Stimulated activated CD8-positive, alpha-beta memory T cell treated with anti-CD3 and anti-CD28 coated beads, Interleukin-15, amount 100 ng/mL, for 24 hours (primary cell): ENCODE measurements around the gene SORL1.

Experiments
- DNase-seq: peaks from one replicate; pipeline ENCODE4 v3.0.0-alpha.2; 2020; ENCODE audit warnings: low read depth

SORL1 gene

DNA sequence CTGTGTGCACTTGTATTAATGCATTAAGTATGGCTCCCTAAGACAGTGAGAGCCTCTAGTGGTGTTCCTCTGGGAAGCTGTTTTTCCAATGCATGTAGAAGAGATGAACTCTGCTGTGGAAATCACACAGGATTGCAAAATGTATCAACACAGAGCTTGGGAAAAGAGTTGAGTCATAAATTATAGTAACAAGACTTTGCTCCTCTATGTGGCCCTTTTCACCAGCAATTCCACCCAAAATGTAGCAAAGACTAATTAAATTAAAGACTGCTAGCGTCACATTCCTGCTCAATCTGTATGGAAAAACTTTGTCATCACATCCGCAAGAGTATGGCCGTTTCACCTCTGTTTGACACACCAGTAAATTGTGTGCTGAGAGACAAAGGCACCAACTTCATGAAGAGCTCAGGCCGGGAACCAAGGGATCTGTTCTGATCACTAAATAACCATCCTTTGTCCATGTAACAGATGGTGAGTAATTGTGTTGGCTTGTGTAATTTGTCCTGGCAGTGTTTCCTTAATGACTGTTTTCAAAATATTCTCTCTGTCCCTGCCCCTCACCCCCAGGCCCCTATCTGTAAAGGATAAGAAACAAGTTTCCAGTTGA lies 209.9 kb downstream of the SORL1 start:
- no peak for DNase-seq

DNA sequence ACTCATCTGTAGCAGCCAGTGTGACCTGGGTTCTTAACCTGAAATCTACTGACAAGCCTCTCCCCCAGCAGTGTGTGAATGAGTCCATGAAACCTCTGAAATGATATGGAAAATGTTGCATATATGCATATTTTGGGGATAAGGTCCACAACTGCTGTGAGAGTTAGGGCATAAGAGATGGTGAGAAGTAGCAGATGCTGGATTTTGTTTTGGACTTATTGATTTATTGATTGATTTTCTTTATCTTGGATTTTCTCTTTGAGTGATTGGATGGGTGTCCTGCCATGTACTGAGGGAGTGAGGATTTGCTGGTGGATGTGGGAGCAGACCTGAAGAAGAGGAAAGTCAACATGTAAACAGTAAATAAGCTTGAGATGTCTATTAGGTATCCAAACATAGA lies 212.0 kb downstream of the SORL1 start:
- no peak for DNase-seq

DNA sequence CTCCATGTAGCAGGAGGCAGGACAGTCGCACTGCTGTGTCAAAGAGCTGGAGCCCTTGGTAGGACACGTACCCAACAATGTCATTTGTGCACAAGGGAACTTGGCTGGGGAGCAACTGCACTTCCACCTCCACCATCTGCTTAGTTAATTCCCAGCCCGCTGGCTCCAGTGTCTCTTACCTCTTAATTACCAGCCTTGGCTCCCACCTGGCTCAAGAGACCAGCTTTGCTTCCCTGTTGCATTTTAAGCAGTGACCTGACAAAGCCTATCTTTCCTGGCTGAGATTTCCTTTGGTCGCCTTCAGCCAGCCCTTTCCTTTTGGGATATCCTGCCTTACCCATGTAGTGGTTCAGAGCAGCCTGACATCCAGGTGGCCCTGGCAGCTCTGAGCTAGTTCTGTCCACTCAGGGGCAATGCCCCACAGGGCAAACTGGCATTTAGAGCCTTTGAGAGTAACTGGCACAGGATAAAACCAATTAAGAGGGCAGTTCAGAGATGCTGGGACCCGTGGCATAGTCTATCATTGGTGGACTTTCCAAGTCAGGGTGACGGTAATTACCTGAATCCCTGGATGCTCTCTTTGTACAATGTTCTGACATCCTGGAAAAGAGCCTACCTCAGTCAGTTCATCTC lies 213.2 kb downstream of the SORL1 start:
- DNase-seq, result no peak

GRCh38 chr11:121667836-121668235 lies 215.7 kb downstream of the SORL1 start:
- no peak for DNase-seq

- DNase-seq, result no peak
These were observed 217.3 kb downstream of the SORL1 start for GRCh38 chr11:121669422-121669821.

GRCh38 chr11:121670266-121670665 lies 218.2 kb downstream of the SORL1 start:
- no peak for DNase-seq

DNA sequence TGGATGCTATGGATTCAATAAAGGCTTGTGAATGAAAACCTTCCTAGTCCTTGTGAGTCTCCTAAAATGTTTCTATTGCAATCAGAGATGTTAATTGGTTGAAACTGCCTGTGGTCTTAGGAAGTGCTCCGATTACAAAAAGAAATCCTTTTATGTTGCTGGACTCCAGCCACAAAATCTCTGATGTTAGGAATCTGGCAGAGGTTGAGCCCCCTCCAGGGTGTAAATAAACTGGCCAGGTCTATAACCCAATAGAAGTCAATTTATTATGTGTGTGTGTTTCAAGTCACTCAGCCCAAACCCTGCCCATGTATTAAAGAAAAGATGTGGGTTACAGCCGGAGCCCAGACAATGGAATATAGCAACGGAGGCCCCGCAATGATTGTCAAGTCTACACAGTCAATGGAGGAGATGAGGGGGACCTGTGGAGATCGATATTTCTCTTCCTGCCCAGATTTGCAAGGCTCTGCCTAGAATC lies 218.7 kb downstream of the SORL1 start:
- no peak for DNase-seq

GRCh38 chr11:121671283-121672168 lies 219.4 kb downstream of the SORL1 start:
- no peak for DNase-seq

- no peak for DNase-seq
These were observed 220.7 kb downstream of the SORL1 start for GRCh38 chr11:121672630-121673487.

DNA sequence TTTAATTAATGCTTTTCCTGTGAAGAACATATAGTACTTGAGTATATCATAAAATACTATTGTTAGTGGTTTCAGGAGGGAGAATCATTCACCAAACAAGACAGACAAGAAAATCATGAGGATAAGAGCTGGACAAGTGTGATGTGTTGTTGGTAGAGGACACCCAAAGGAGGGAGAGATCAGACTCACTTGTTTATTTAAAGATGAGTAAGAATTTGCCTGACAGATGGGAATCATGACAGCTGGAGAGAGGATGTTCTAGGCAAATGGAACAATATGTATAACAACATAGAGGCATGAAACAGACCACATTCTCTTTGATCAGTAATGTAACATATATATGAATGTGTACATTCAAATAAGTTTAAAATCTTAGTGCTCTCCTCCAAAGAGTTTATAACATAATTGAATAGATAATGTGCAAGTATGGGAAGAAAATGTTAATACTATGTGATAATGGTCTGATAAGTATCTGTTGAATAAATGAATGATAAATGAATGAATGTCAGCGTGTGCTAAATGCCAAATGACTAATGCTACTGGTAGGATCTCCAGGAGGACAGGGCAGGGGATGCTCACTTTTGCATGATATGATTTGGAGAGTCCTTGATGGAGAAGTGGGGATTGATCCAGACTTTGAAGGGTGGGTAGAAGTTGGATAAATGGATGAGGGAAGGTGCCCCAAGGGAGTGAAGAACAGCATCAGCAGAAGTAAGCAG lies 229.6 kb downstream of the SORL1 start:
- DNase-seq, result no peak
